Activated T-helper 1 cell treated with anti-CD3 and anti-CD28 coated beads, Interleukin-12 subunit alpha, Interleukin-12 subunit beta, Interleukin-2, Interleukin-4 antibody, amounts not matched to agents 30 ng/mL and 10 ng/mL and 1 ng/mL, durations not matched to agents 14 hours and 24 hours and 36 hours (primary cell): ENCODE data around the gene IL31. TPM values are rescaled to one million over a fixed set of nuclear protein-coding genes. Genes with fewer than 3 reads are reported as not detected.
"Not testable (repeated sequence)": the region's sequence is repeated elsewhere in the genome, so short reads cannot be mapped to it uniquely, and the experiment has no call there.

ENCODE experiments used
- DNase-seq: peaks from one replicate; pipeline ENCODE4 v3.0.0; 2021; ENCODE audit warnings: low spot score
- H3K27ac Mint-ChIP-seq: one replicate; pipeline ENCODE4 v1.8.0; 2021; ENCODE audit warnings: mild to moderate bottlenecking, mixed read lengths
- H3K27me3 Mint-ChIP-seq: one replicate; pipeline ENCODE4 v1.8.0; 2022; ENCODE audit warnings: mild to moderate bottlenecking, moderate library complexity, mixed read lengths; ENCODE audit not compliant: insufficient read depth
- H3K36me3 Mint-ChIP-seq: one replicate; pipeline ENCODE4 v1.8.0; 2021; ENCODE audit warnings: low read depth, mixed read lengths
- H3K4me1 Mint-ChIP-seq: one replicate; pipeline ENCODE4 v1.8.0; 2021; ENCODE audit warnings: low read depth, mixed read lengths
- H3K4me3 Mint-ChIP-seq: one replicate; pipeline ENCODE4 v1.8.0; 2021; ENCODE audit warnings: mild to moderate bottlenecking, moderate library complexity, mixed read lengths
- H3K9me3 Mint-ChIP-seq: one replicate; pipeline ENCODE4 v1.8.0; 2021; ENCODE audit warnings: mixed read lengths
- intact Hi-C: fragments of 100-400 bp; cut with micrococcal nuclease; formaldehyde crosslinking; loops from one replicate; pipeline ENCODE4 v1.15.1; 2024
- total RNA-seq: library from RNA; stranded (reverse); gene quantifications from 2 replicates; pipeline ENCODE4 v1.2.3, GENCODE V29; 2022

IL31 gene
- 5.5 and 6.6 TPM in 2 replicates for total RNA-seq

- Mint-ChIP-seq H3K27me3 (peaks cover 8% of the 10 kb centered on the region), H3K27ac (no peak within 1 kb of the TSS), H3K36me3 (no peaks in the 10 kb centered on the region), H3K4me3 (no peak within 1 kb of the TSS), H3K4me1 (no peaks in the 10 kb centered on the region), H3K9me3 (no peaks in the 10 kb centered on the region)
- no peak for DNase-seq
- intact Hi-C loops: loop anchor here (1.0 to 2.0 kb wide), 2 partner anchors 8 to 13 kb away; no protein-coding TSS in a partner anchor
Observed at GRCh38 chr12:122174155-122174845, at the start of gene IL31. Gene IL31, minus strand, starts transcription at chr12:122174221. Its CDS starts 49 bp downstream, at chr12:122174172.

GRCh38 chr12:122216445-122216844, 42.4 kb upstream of the IL31 start:
- Mint-ChIP-seq H3K4me1 (no peaks in the 10 kb centered on the region), H3K27me3 (no peaks in the 10 kb centered on the region), H3K27ac (no peak overlapping the region), H3K36me3 (peaks cover 44% of the 10 kb centered on the region), H3K4me3 (no peak overlapping the region), H3K9me3 (no peaks in the 10 kb centered on the region)
- intact Hi-C loops: no loop called here
- DNase-seq: no peak

GRCh38 chr12:122215771-122216170, 41.8 kb upstream of the IL31 start:
- Mint-ChIP-seq H3K9me3 (no peaks in the 10 kb centered on the region), H3K36me3 (peaks cover 42% of the 10 kb centered on the region), H3K27ac (no peak overlapping the region), H3K4me1 (no peaks in the 10 kb centered on the region), H3K27me3 (no peaks in the 10 kb centered on the region), H3K4me3 (no peak overlapping the region)
- intact Hi-C loops: no loop called here
- DNase-seq: no peak

GRCh38 chr12:122208073-122208820, 34.2 kb upstream of the IL31 start:
- Mint-ChIP-seq H3K27me3 (peaks cover 11% of the 10 kb centered on the region), H3K4me1 (no peaks in the 10 kb centered on the region), H3K9me3 (no peaks in the 10 kb centered on the region), H3K36me3 (peaks cover 28% of the 10 kb centered on the region), H3K27ac (no peak overlapping the region), H3K4me3 (no peak overlapping the region)
- no peak for DNase-seq
- intact Hi-C loops: no loop called here

- no peaks in the 10 kb centered on the region for H3K9me3 Mint-ChIP-seq
- no peak overlapping the region for H3K4me3 Mint-ChIP-seq
- DNase-seq: no peak
- H3K27me3 Mint-ChIP-seq: peaks cover 18% of the 10 kb centered on the region
- H3K4me1 Mint-ChIP-seq: no peaks in the 10 kb centered on the region
- intact Hi-C loops: no loop called here
- H3K27ac Mint-ChIP-seq: no peak overlapping the region
- peaks cover 24% of the 10 kb centered on the region for H3K36me3 Mint-ChIP-seq
Observed at GRCh38 chr12:122207391-122207790, 33.4 kb upstream of the IL31 start.

GRCh38 chr12:122206976-122207375, 33.0 kb upstream of the IL31 start:
- Mint-ChIP-seq H3K27me3 (peaks cover 18% of the 10 kb centered on the region), H3K4me1 (no peaks in the 10 kb centered on the region), H3K36me3 (peaks cover 20% of the 10 kb centered on the region), H3K4me3 (no peak overlapping the region), H3K9me3 (no peaks in the 10 kb centered on the region), H3K27ac (no peak overlapping the region)
- no peak for DNase-seq
- intact Hi-C loops: no loop called here

GRCh38 chr12:122206111-122206881, 32.3 kb upstream of the IL31 start:
- Mint-ChIP-seq H3K4me3 (no peak overlapping the region), H3K4me1 (no peaks in the 10 kb centered on the region), H3K27me3 (peaks cover 21% of the 10 kb centered on the region), H3K27ac (no peak overlapping the region), H3K9me3 (no peaks in the 10 kb centered on the region), H3K36me3 (peaks cover 16% of the 10 kb centered on the region)
- intact Hi-C loops: no loop called here
- no peak for DNase-seq

GRCh38 chr12:122205053-122205925, 31.3 kb upstream of the IL31 start:
- Mint-ChIP-seq H3K9me3 (no peaks in the 10 kb centered on the region), H3K27me3 (peaks cover 23% of the 10 kb centered on the region), H3K36me3 (peaks cover 13% of the 10 kb centered on the region), H3K4me1 (no peaks in the 10 kb centered on the region), H3K4me3 (peak overlapping the region; percentile 75), H3K27ac (no peak overlapping the region)
- no peak for DNase-seq
- intact Hi-C loops: no loop called here

- Mint-ChIP-seq H3K27me3 (peaks cover 23% of the 10 kb centered on the region), H3K27ac (no peak overlapping the region), H3K9me3 (no peaks in the 10 kb centered on the region), H3K4me1 (no peaks in the 10 kb centered on the region), H3K4me3 (peak overlapping the region; percentile 75), H3K36me3 (peaks cover 7% of the 10 kb centered on the region)
- intact Hi-C loops: no loop called here
- no peak for DNase-seq
Observed at GRCh38 chr12:122204167-122205052, 30.4 kb upstream of the IL31 start.

- Mint-ChIP-seq H3K36me3 (peaks cover 5% of the 10 kb centered on the region), H3K27me3 (peaks cover 23% of the 10 kb centered on the region), H3K27ac (peak within 1 kb of the TSS; percentile 40), H3K4me1 (no peaks in the 10 kb centered on the region), H3K9me3 (no peaks in the 10 kb centered on the region), H3K4me3 (peak within 1 kb of the TSS; percentile 82)
- intact Hi-C loops: loop anchor here (1.0 kb wide), 1 partner anchor 23 kb away; the partner anchor contains the start of gene DIABLO
- DNase-seq: peak; percentile 45
Observed at GRCh38 chr12:122203301-122204166, 29.5 kb upstream of the IL31 start, which contains the start of gene B3GNT4. Gene B3GNT4, plus strand, starts transcription at chr12:122203709. Its CDS starts 910 bp downstream, at chr12:122204619.

GRCh38 chr12:122202811-122203210, 28.8 kb upstream of the IL31 start:
- not testable (repeated sequence) for H3K27ac Mint-ChIP-seq, DNase-seq
- intact Hi-C loops: loop anchor here (1.0 kb wide), 1 partner anchor 23 kb away; the partner anchor contains the start of gene DIABLO

More at GRCh38 chr12:122202811-122203210, 28.8 kb upstream of the IL31 start:
- not testable (repeated sequence) for H3K9me3 Mint-ChIP-seq, H3K36me3 Mint-ChIP-seq, H3K4me1 Mint-ChIP-seq
- Mint-ChIP-seq H3K4me3 (peak overlapping the region; percentile 82), H3K27me3 (peaks cover 28% of the 10 kb centered on the region)
